Measurements from ENCODE around the gene SCML1.

Gene SCML1

GRCh38 chrX:17788956-17789562, 51.8 kb downstream of the SCML1 start:
- no peak for DNase-seq (ENCODE audit: low read depth in 2 of 2)

- no peak for DNase-seq (ENCODE audit: low read depth in 2 of 2)
These were observed 55.5 kb downstream of the SCML1 start for GRCh38 chrX:17792826-17793225.

- no peak for DNase-seq (ENCODE audit: low read depth in 2 of 2)
These were observed 61.6 kb downstream of the SCML1 start for GRCh38 chrX:17798921-17799320.

GRCh38 chrX:17801431-17801830, 64.1 kb downstream of the SCML1 start:
- no peak for DNase-seq (ENCODE audit: low read depth in 2 of 2)

- DNase-seq (ENCODE audit: low read depth in 2 of 2): no peak
These were observed 65.5 kb downstream of the SCML1 start for GRCh38 chrX:17802756-17803155.

DNA sequence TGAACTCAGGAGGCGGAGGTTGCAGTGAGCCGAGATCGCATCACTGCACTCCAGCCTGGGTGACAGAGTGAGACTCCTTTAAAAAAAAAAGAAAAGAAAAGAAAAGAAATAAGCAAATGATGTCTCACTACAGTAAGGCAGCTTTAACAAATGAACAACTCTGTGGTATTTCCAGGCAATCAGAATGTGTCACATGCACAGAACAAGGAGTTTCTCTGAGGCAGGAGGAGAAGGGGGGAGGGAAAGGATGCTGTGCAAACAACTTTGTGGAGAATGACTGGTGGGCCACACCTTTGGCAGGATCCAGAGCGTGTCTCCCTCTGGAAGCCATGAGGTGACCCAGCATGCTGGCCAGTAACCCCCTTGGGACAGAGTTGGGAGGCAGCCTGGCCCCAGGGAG, 66.2 kb downstream of the SCML1 start:
- no peak for DNase-seq (ENCODE audit: low read depth in 2 of 2)

Measured in activated CD4-positive, alpha-beta T cell treated with anti-CD3 and anti-CD28 coated beads for 24 hours (primary cell).